HEK293T (cell line): ENCODE data around the gene SERPINB6.

Experiments used
- ELF4 ChIP-seq: fragments of 450-650 bp; IDR thresholded peaks from 2 replicates; pipeline ENCODE4 v1.6.1; 2017; ENCODE audit warnings: antibody characterized with exemption
- SP1 ChIP-seq: fragments of 450-650 bp; IDR thresholded peaks from 2 replicates; pipeline ENCODE4 v1.6.1; 2017
- TARDBP ChIP-seq: fragments of 450-650 bp; IDR thresholded peaks from 2 replicates; pipeline ENCODE4 v1.6.1; 2016

DNA sequence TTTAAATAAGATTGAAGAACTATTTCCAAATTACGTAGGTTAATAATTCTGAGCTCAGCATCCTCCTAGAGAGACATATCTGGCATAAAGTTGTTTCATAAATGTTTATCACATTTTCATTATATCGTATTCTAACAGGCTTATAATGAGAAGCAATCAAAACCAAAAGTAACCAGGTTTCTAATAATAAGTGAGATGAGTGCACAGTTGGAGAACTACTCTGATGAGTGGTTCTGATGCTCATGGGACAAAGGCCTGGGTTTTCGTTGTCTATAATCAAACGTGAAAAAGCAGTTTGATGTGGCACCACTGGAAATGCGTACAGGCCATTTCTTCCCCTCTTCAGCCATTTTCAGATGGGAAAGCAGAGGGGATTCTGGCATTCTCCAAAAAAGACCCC is 4.7 kb upstream of the SERPINB6 start:
- TF ChIP-seq TARDBP, result no peak
- TF ChIP-seq SP1, result no peak
- no peak for TF ChIP-seq ELF4
